LNCAP (cell line): ENCODE data around the gene PCDHA9.
A peak's percentile ranks its signal among the peaks of the same experiment; 100 is the strongest.

Experiments used
- TF ChIP-seq, protein P1 (sequence below): fragments of 450-650 bp; IDR thresholded peaks from 2 replicates; pipeline ENCODE4 v1.5.1; 2017; ENCODE audit warnings: mild to moderate bottlenecking

PCDHA9 gene

DNA sequence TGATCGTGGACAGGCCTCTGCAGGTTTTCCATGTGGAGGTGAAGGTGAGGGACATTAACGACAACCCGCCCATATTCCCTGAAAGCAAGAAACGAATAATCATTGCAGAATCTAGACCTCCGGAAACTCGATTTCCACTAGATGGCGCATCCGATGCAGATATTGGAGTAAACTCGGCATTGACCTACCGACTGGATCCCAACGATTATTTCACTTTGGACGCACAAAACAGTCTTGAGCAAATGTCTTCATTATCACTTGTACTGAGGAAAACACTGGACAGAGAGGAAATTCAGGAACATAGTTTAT is 34.4 kb downstream of the PCDHA9 start:
- TF ChIP-seq, protein P1, sequence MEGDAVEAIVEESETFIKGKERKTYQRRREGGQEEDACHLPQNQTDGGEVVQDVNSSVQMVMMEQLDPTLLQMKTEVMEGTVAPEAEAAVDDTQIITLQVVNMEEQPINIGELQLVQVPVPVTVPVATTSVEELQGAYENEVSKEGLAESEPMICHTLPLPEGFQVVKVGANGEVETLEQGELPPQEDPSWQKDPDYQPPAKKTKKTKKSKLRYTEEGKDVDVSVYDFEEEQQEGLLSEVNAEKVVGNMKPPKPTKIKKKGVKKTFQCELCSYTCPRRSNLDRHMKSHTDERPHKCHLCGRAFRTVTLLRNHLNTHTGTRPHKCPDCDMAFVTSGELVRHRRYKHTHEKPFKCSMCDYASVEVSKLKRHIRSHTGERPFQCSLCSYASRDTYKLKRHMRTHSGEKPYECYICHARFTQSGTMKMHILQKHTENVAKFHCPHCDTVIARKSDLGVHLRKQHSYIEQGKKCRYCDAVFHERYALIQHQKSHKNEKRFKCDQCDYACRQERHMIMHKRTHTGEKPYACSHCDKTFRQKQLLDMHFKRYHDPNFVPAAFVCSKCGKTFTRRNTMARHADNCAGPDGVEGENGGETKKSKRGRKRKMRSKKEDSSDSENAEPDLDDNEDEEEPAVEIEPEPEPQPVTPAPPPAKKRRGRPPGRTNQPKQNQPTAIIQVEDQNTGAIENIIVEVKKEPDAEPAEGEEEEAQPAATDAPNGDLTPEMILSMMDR: peak; percentile 40; the same call in 1 of the 2 replicates

- TF ChIP-seq, protein P1: no peak
These were observed 35.2 kb downstream of the PCDHA9 start for GRCh38 chr5:140883373-140883772.

- TF ChIP-seq, protein P1: no peak
These were observed 35.9 kb downstream of the PCDHA9 start for GRCh38 chr5:140883927-140884697.
